K562 (cell line): ENCODE measurements around the gene LGR6. TPM values are rescaled to one million over a fixed set of nuclear protein-coding genes. Genes with fewer than 3 reads are reported as not detected.
A peak's percentile ranks its signal among the peaks of the same experiment; 100 is the strongest.

ENCODE experiments used
- BCLAF1 ChIP-seq, 2 experiments: fragments of 450-650 bp in 1 of 2; IDR thresholded peaks; 2 replicates each; pipeline ENCODE4 v1.6.1; 2011 to 2017; ENCODE audit warnings: low read depth in 2 of 2, antibody characterized with exemption in 1 of 2, borderline replicate concordance in 1 of 2, low read length in 1 of 2, mild to moderate bottlenecking in 1 of 2, mixed read lengths in 1 of 2; ENCODE audit not compliant: control insufficient read depth in 1 of 2
- CBFA2T2 ChIP-seq: fragments of 450-650 bp; conservative IDR thresholded peaks from 2 replicates; pipeline ENCODE4 v1.6.1; 2017; ENCODE audit warnings: mild to moderate bottlenecking
- CBX5 ChIP-seq: IDR thresholded peaks from 2 replicates; pipeline ENCODE4 v1.6.1; 2014; ENCODE audit warnings: low read depth, borderline replicate concordance
- DPF2 ChIP-seq: fragments of 450-650 bp; IDR thresholded peaks from 2 replicates; pipeline ENCODE4 v1.6.1; 2016
- ETS2 ChIP-seq: IDR thresholded peaks from 2 replicates; pipeline ENCODE4 v1.6.1; 2016; ENCODE audit warnings: borderline replicate concordance, missing genetic modification characterization, mild to moderate bottlenecking, moderate library complexity, missing compliant biosample characterization; ENCODE audit not compliant: poor library complexity, severe bottlenecking
- HMGN3 ChIP-seq: IDR thresholded peaks from 2 replicates; pipeline ENCODE4 v1.6.1; 2011; ENCODE audit warnings: borderline replicate concordance, low read depth, mild to moderate bottlenecking, mixed read lengths, low read length; ENCODE audit not compliant: insufficient read length; ENCODE audit errors: extremely low read depth
- MEF2D ChIP-seq: conservative IDR thresholded peaks from 2 replicates; pipeline ENCODE4 v1.6.1; 2016; ENCODE audit warnings: low read depth, missing genetic modification characterization, missing compliant biosample characterization
- NBN ChIP-seq: fragments of 450-650 bp; IDR thresholded peaks from 2 replicates; pipeline ENCODE4 v1.6.1; 2016; ENCODE audit warnings: low read depth, mild to moderate bottlenecking
- POLR2A ChIP-seq: fragments of 450-650 bp; conservative IDR thresholded peaks from 2 replicates; pipeline ENCODE4 v1.6.1; 2016
- POLR3G ChIP-seq: IDR thresholded peaks from 2 replicates; pipeline ENCODE4 v1.6.1; 2011; ENCODE audit not compliant: insufficient read length, insufficient replicate concordance; ENCODE audit errors: extremely low read depth
- RAD21 ChIP-seq, 2 experiments: fragments of 250-450 bp in 1 of 2; fragments of 450-650 bp in 1 of 2; sonication (Bioruptor Pico) in 1 of 2; formaldehyde crosslinking in 1 of 2; IDR thresholded peaks in 1 of 2; conservative IDR thresholded peaks in 1 of 2; 2 replicates each; pipeline versions ENCODE4 v1.4.0 to v1.8.0; 2020 to 2022; ENCODE audit warnings: mild to moderate bottlenecking in 2 of 2, moderate library complexity in 1 of 2
- SMARCC2 ChIP-seq: fragments of 450-650 bp; IDR thresholded peaks from 2 replicates; pipeline ENCODE4 v1.6.1; 2017; ENCODE audit warnings: antibody characterized with exemption, moderate library complexity, mild to moderate bottlenecking, low read depth
- SP2 ChIP-seq: IDR thresholded peaks from 2 replicates; pipeline ENCODE4 v1.6.1; 2011; ENCODE audit warnings: mild to moderate bottlenecking, low read depth, low read length, moderate library complexity; ENCODE audit not compliant: poor library complexity, severe bottlenecking; ENCODE audit errors: extremely low read depth
- TAL1 ChIP-seq: fragments of 450-650 bp; IDR thresholded peaks from 2 replicates; pipeline ENCODE4 v1.6.1; 2016; ENCODE audit warnings: mild to moderate bottlenecking
- TCFL5 ChIP-seq: fragments of 250-450 bp; sonication (Bioruptor Pico); conservative IDR thresholded peaks from 2 replicates; pipeline ENCODE4 v1.6.1; 2021; ENCODE audit warnings: mild to moderate bottlenecking, moderate library complexity, matching md5 sums
- TFAP4 ChIP-seq: sonication (generic); formaldehyde crosslinking; IDR thresholded peaks from 2 replicates; pipeline ENCODE4 v1.8.0; 2022; ENCODE audit warnings: missing genetic modification reagents, mild to moderate bottlenecking, moderate library complexity, borderline replicate concordance
- THRAP3 ChIP-seq: fragments of 450-650 bp; IDR thresholded peaks from 2 replicates; pipeline ENCODE4 v1.6.1; 2016; ENCODE audit warnings: mild to moderate bottlenecking, inconsistent platforms, borderline replicate concordance
- USF2 ChIP-seq: sonication (generic); formaldehyde crosslinking; IDR thresholded peaks from 2 replicates; pipeline ENCODE4 v1.5.0; 2020; ENCODE audit warnings: missing genetic modification reagents
- ZEB2 ChIP-seq: fragments of 450-650 bp; IDR thresholded peaks from 2 replicates; pipeline ENCODE4 v1.6.1; 2016
- ZNF316 ChIP-seq: fragments of 450-650 bp; IDR thresholded peaks from 2 replicates; pipeline ENCODE4 v1.6.1; 2016
- ZNF384 ChIP-seq: IDR thresholded peaks from 2 replicates; pipeline ENCODE4 v1.6.1; 2012; ENCODE audit warnings: low read depth, low read length, improper control_type of control experiment
- ZNF695 ChIP-seq: fragments of 450-650 bp; formaldehyde crosslinking; IDR thresholded peaks from 2 replicates; pipeline ENCODE4 v1.4.0; 2020; ENCODE audit warnings: mild to moderate bottlenecking, moderate library complexity
- polyA plus RNA-seq, 8 experiments: library from polyadenylated mRNA; depleted of rRNA in 4 of 8; stranded (reverse) in 5 of 8; unstranded in 3 of 8; fragments of >200 nt; fragmentation: Nextera tagmentation in 2 of 8; fragmentation: Illumina TruSeq in 1 of 8; extraction: Ambion mirVana in 2 of 8; extraction: Trizol in 1 of 8; gene quantifications; 2 replicates each; pipeline versions ENCODE4 v1.2.1 to v1.2.3, GENCODE V29; 2011 to 2014; ENCODE audit warnings: inconsistent platforms in 1 of 8, missing spikeins in 1 of 8
- total RNA-seq, 7 experiments: library from RNA; depleted of rRNA in 6 of 7; stranded (reverse); fragments of >200 nt in 6 of 7; fragmentation: Illumina TruSeq in 2 of 7; extraction: Trizol in 2 of 7; gene quantifications; 2 replicates each; pipeline versions ENCODE4 v1.2.1 to v1.2.3, GENCODE V29; 2011 to 2021; ENCODE audit warnings: low replicate concordance in 1 of 7

The LGR6 gene
- total and polyA plus RNA-seq, 9 of the 15 experiments (the other 6 are each of a cell fraction or from before 2014, with no cell fraction given) = 0.01 to 0.54 (median 0.17) TPM; not detected in 1

GRCh38 chr1:202165942-202166843, 27.4 kb upstream of the LGR6 start (continued):
- TF ChIP-seq MEF2D (tag) (no peak; the same call in 1 of the 2 replicates), TCFL5 (CRISPR knock-in tag) (no peak), DPF2 (peak; percentile 56), NBN (no peak), SMARCC2 (no peak), CBX5 (no peak), ETS2 (tag) (no peak), ZNF695 (CRISPR knock-in tag) (no peak), USF2 (no peak), SP2 (no peak), RAD21 (CRISPR knock-in tag; conservative IDR thresholded peaks at IDR 0.05 in 1 of 2, IDR thresholded peaks at IDR 0.05 in 1 of 2) (peak in 1 of 2 experiments; percentile 14; a peak in 1 of 4 replicates), ZNF316 (peak; percentile 52), HMGN3 (no peak), THRAP3 (no peak), CBFA2T2 (peak; percentile 79), BCLAF1 (IDR thresholded peaks at IDR 0.05; ENCODE audit: borderline replicate concordance in 1 of 2, control insufficient read depth in 1 of 2, low read depth in 2 of 2, low read length in 1 of 2) (no peak), POLR3G (no peak), ZEB2 (peak; percentile 91), ZNF384 (no peak), POLR2A (peak; percentile 37; the same call in 1 of the 2 replicates), TAL1 (peak; percentile 67), TFAP4 (peak; percentile 70; the same call in 1 of the 2 replicates)
